PFSK-1 (cell line): Measurements from ENCODE around the gene ZNF75A.

Source experiments
- FOXP2 ChIP-seq: optimal IDR thresholded peaks from 2 replicates; pipeline ENCODE3; 2011; ENCODE audit warnings: borderline replicate concordance, control low read depth, inconsistent platforms; ENCODE audit not compliant: insufficient read depth; ENCODE audit errors: extremely low read length, extremely low read depth
- POLR2AphosphoS5 ChIP-seq: IDR thresholded peaks from 2 replicates; pipeline ENCODE4 v1.6.1; 2012; ENCODE audit warnings: low read depth, mild to moderate bottlenecking, control low read depth, low read length, moderate library complexity
- REST ChIP-seq, 2 experiments: IDR thresholded peaks; 2 replicates each; pipeline versions ENCODE4 v1.6.1 to v1.8.0; 2011 to 2012; ENCODE audit warnings: low read depth in 2 of 2, low read length in 2 of 2, control low read depth in 1 of 2, inconsistent platforms in 1 of 2, mild to moderate bottlenecking in 1 of 2, moderate library complexity in 1 of 2; ENCODE audit not compliant: insufficient read depth in 1 of 2
- SIN3A ChIP-seq: IDR thresholded peaks from 2 replicates; pipeline ENCODE4 v1.6.1; 2012; ENCODE audit warnings: mild to moderate bottlenecking, low read length, moderate library complexity, borderline replicate concordance; ENCODE audit not compliant: insufficient read depth
- TAF1 ChIP-seq: IDR thresholded peaks from 2 replicates; pipeline ENCODE4 v1.6.1; 2012; ENCODE audit warnings: low read length, control low read depth, borderline replicate concordance; ENCODE audit not compliant: insufficient read depth

ZNF75A gene

GRCh38 chr16:3295209-3295608 lies 10.1 kb upstream of the ZNF75A start:
- no peak for TF ChIP-seq POLR2AphosphoS5
- TF ChIP-seq TAF1, result no peak

- TF ChIP-seq TAF1, result no peak
- TF ChIP-seq REST (IDR thresholded peaks at IDR 0.05; ENCODE audit: insufficient read depth in 1 of 2, low read depth in 2 of 2, low read length in 2 of 2), result no peak
- no peak for TF ChIP-seq FOXP2
- no peak for TF ChIP-seq SIN3A
- no peak for TF ChIP-seq POLR2AphosphoS5
These were observed 9.5 kb upstream of the ZNF75A start for GRCh38 chr16:3295783-3296182.

GRCh38 chr16:3304370-3304769 lies 927 bp upstream of the ZNF75A start:
- TF ChIP-seq SIN3A (no peak), FOXP2 (no peak), REST (IDR thresholded peaks at IDR 0.05; ENCODE audit: insufficient read depth in 1 of 2, low read depth in 2 of 2, low read length in 2 of 2) (no peak), POLR2AphosphoS5 (no peak), TAF1 (no peak)

GRCh38 chr16:3306078-3306477 lies 781 bp downstream of the ZNF75A start:
- TF ChIP-seq POLR2AphosphoS5 (no peak), REST (IDR thresholded peaks at IDR 0.05; ENCODE audit: insufficient read depth in 1 of 2, low read depth in 2 of 2, low read length in 2 of 2) (no peak)

GRCh38 chr16:3311496-3311895 lies 6.2 kb downstream of the ZNF75A start:
- TF ChIP-seq FOXP2, result no peak
- no peak for TF ChIP-seq SIN3A
- no peak for TF ChIP-seq TAF1
- no peak for TF ChIP-seq REST (IDR thresholded peaks at IDR 0.05; ENCODE audit: insufficient read depth in 1 of 2, low read depth in 2 of 2, low read length in 2 of 2)
- no peak for TF ChIP-seq POLR2AphosphoS5
